ENCODE measurements around the gene GNAT1. TPM values are rescaled to one million over a fixed set of nuclear protein-coding genes. Genes with fewer than 3 reads are reported as not detected.

GNAT1 gene
- total and polyA plus RNA-seq, 2 of the 13 experiments (the other 11 are each of a cell fraction or from before 2014, with no cell fraction given): 0.15 TPM; not detected in 1

- TF ChIP-seq ZNF142 (CRISPR knock-in tag; IDR thresholded peaks at IDR 0.05): no peak
- TF ChIP-seq FOXO1 (CRISPR knock-in tag; IDR thresholded peaks at IDR 0.05): peak; percentile 87
- peak; percentile 79 for TF ChIP-seq TAF1 (CRISPR knock-in tag; IDR thresholded peaks at IDR 0.05)
- TF ChIP-seq HNF1B (CRISPR knock-in tag; IDR thresholded peaks at IDR 0.05): peak; percentile 82; the same call in 1 of the 2 replicates
- TF ChIP-seq HMG20B (CRISPR knock-in tag; conservative IDR thresholded peaks at IDR 0.05): 0 out of 2 replicates have a peak, but pooled peaks have one; percentile 34
- no peak for TF ChIP-seq ZNF234 (CRISPR knock-in tag; conservative IDR thresholded peaks at IDR 0.05)
- TF ChIP-seq XRCC5 (optimal IDR thresholded peaks at IDR 0.05; ENCODE audit: low read length): peak; percentile 74
- no peak for TF ChIP-seq JDP2 (CRISPR knock-in tag; IDR thresholded peaks at IDR 0.05; ENCODE audit: borderline replicate concordance)
- no peak for TF ChIP-seq CHD4 (IDR thresholded peaks at IDR 0.05; ENCODE audit: borderline replicate concordance, low read length)
- TF ChIP-seq TOPORS (CRISPR knock-in tag; IDR thresholded peaks at IDR 0.05): no peak
- TF ChIP-seq ZNF678 (CRISPR knock-in tag; IDR thresholded peaks at IDR 0.05): peak; percentile 32; the same call in 1 of the 2 replicates
- TF ChIP-seq ZNF225 (CRISPR knock-in tag; IDR thresholded peaks at IDR 0.05): no peak
- no peak for TF ChIP-seq DDIT3 (CRISPR knock-in tag; IDR thresholded peaks at IDR 0.05)
- no peak; the same call in 1 of the 2 replicates for TF ChIP-seq ZBTB25 (CRISPR knock-in tag; IDR thresholded peaks at IDR 0.05)
- no peak for TF ChIP-seq U2AF2 (IDR thresholded peaks at IDR 0.05; ENCODE audit: low read depth, low read length)
- peak; percentile 14; the same call in 1 of the 2 replicates for TF ChIP-seq ZBTB42 (CRISPR knock-in tag; IDR thresholded peaks at IDR 0.05)
Observed at GRCh38 chr3:50203113-50203808, 11.9 kb downstream of the GNAT1 start (continued).

All from HepG2 (cell line).